GM10266 (cell line): ENCODE results near the gene OR2AJ1.

Experiments used
- DNase-seq: peaks from one replicate; pipeline ENCODE4 v3.0.0; 2012; ENCODE audit errors: extremely low spot score
- CTCF ChIP-seq: IDR thresholded peaks from 2 replicates; pipeline ENCODE4 v1.5.1; 2012; ENCODE audit warnings: mild to moderate bottlenecking, low read depth; ENCODE audit not compliant: control insufficient read depth, insufficient read depth; ENCODE audit errors: missing control alignments

The OR2AJ1 gene

GRCh38 chr1:247905910-247906503 lies 18.7 kb upstream of the OR2AJ1 start:
- TF ChIP-seq CTCF: no peak
- DNase-seq: no peak

- TF ChIP-seq CTCF: no peak
- no peak for DNase-seq
These were observed 18.1 kb upstream of the OR2AJ1 start for GRCh38 chr1:247906504-247907047.

GRCh38 chr1:247908766-247909165 lies 15.9 kb upstream of the OR2AJ1 start:
- TF ChIP-seq CTCF: no peak
- no peak for DNase-seq

GRCh38 chr1:247913786-247914185 lies 10.9 kb upstream of the OR2AJ1 start:
- TF ChIP-seq CTCF: no peak
- DNase-seq: no peak

- no peak for DNase-seq
- TF ChIP-seq CTCF: no peak
These were observed 9.6 kb upstream of the OR2AJ1 start for GRCh38 chr1:247914941-247915662.

GRCh38 chr1:247919952-247920351 lies 4.7 kb upstream of the OR2AJ1 start, which contains the start of gene OR2T8:
TSS of gene OR2T8 (plus strand) at chr1:247920252. CDS start at chr1:247921018, 766 bp downstream.
- TF ChIP-seq CTCF: no peak

GRCh38 chr1:247923941-247924340 lies 748 bp upstream of the OR2AJ1 start:
- DNase-seq: no peak
- TF ChIP-seq CTCF: no peak

More at GRCh38 chr1:247919952-247920351, 4.7 kb upstream of the OR2AJ1 start, which contains the start of gene OR2T8:
- no peak for DNase-seq
